Spleen (tissue), 11 donors: ENCODE data around the gene FAM174B. TPM values are rescaled to one million over a fixed set of nuclear protein-coding genes. Genes with fewer than 3 reads are reported as not detected.

Experiments used
- DNase-seq: peaks from one replicate; pipeline ENCODE4 v3.0.0-alpha.2; 2020
- H3K27ac ChIP-seq, 8 donors: fragments of 200-600 bp; sonication (generic) in 7 of 8; 1 replicate in 4 of 8; 2 replicates in 4 of 8; pipeline versions ENCODE4 v1.5.0 to v1.8.0; 2016 to 2021; ENCODE audit warnings: inconsistent platforms in 4 of 8, mild to moderate bottlenecking in 4 of 8, moderate library complexity in 1 of 8
- H3K27me3 ChIP-seq, 7 donors: fragments of 200-600 bp; sonication (generic) in 6 of 7; replicated peaks in 1 of 7; 1 replicate in 4 of 7; 2 replicates in 3 of 7; pipeline versions ENCODE4 v1.5.0 to v1.8.0; 2016 to 2021; ENCODE audit warnings: inconsistent platforms in 3 of 7, mild to moderate bottlenecking in 1 of 7
- H3K36me3 ChIP-seq, 6 donors: fragments of 200-600 bp; sonication (generic) in 5 of 6; 1 replicate in 4 of 6; 2 replicates in 2 of 6; pipeline versions ENCODE4 v1.5.0 to v1.8.0; 2016 to 2021; ENCODE audit warnings: inconsistent platforms in 2 of 6
- H3K4me1 ChIP-seq, 6 donors: fragments of 200-600 bp; sonication (generic) in 5 of 6; 1 replicate in 3 of 6; 2 replicates in 3 of 6; pipeline versions ENCODE4 v1.5.0 to v1.8.0; 2016 to 2021; ENCODE audit warnings: inconsistent platforms in 3 of 6
- H3K4me3 ChIP-seq, 8 donors: fragments of 200-600 bp; sonication (generic) in 7 of 8; 1 replicate in 4 of 8; 2 replicates in 4 of 8; pipeline versions ENCODE4 v1.5.0 to v1.8.0; 2016 to 2021; ENCODE audit warnings: inconsistent platforms in 4 of 8, mild to moderate bottlenecking in 4 of 8, moderate library complexity in 2 of 8
- H3K9me3 ChIP-seq, 8 donors: fragments of 200-600 bp; sonication (generic) in 7 of 8; 1 replicate in 4 of 8; 2 replicates in 4 of 8; pipeline versions ENCODE4 v1.5.0 to v1.8.0; 2016 to 2021; ENCODE audit warnings: inconsistent platforms in 4 of 8
- CTCF ChIP-seq, 11 experiments: fragments of 200-600 bp in 7 of 11; fragments of 450-650 bp in 4 of 11; sonication (generic) in 4 of 11; IDR thresholded peaks in 8 of 11; conservative IDR thresholded peaks in 3 of 11; 1 replicate in 7 of 11; 2 replicates in 4 of 11; pipeline versions ENCODE4 v1.4.0 to v1.8.0; 2016 to 2021; ENCODE audit warnings: antibody characterized with exemption in 11 of 11, inconsistent platforms in 4 of 11, mild to moderate bottlenecking in 1 of 11
- POLR2A ChIP-seq, 3 donors: fragments of 450-650 bp; IDR thresholded peaks; one replicate each; pipeline ENCODE4 v1.5.1; 2017; ENCODE audit warnings: antibody characterized with exemption in 3 of 3, mild to moderate bottlenecking in 1 of 3
- POLR2AphosphoS5 ChIP-seq, 3 donors: sonication (generic); formaldehyde crosslinking; IDR thresholded peaks; one replicate each; pipeline ENCODE4 v1.5.1; 2017; ENCODE audit warnings: antibody characterized with exemption in 3 of 3
- WGBS, 5 donors: extraction: QIAGEN DNeasy Blood & Tissue Kit in 3 of 5; methylation state at CpG; one replicate each; pipeline versions ENCODE4 v1.1.5 to v1.1.7; 2013 to 2018; 5-methylcytosine and 5-hydroxymethylcytosine counted together
- intact Hi-C: fragments of 100-400 bp; cut with DNase I; formaldehyde crosslinking; loops from one replicate; pipeline ENCODE4 v1.15.0; 2023; ENCODE audit warnings: low total_unique reads
- polyA plus RNA-seq, 3 donors: library from polyadenylated mRNA; stranded (reverse); fragments of 200-250 nt; gene quantifications; one replicate each; pipeline ENCODE4 v1.2.1, GENCODE V29; 2013
- total RNA-seq, 7 donors: library from RNA; depleted of rRNA in 3 of 7; stranded (reverse); fragments of >200 nt in 3 of 7; fragmentation: NEBNext Ultra II Directional in 4 of 7; extraction: Animal tissue kit (Norgen Biotek cat#: 25700) in 4 of 7; gene quantifications; one replicate each; pipeline versions ENCODE4 v1.1.0 to v1.2.1, GENCODE V29; 2016 to 2021
- donor health status: healthy with polysubstance abuse.
- donor health status: DM: no; HTN: no; CAD: no; lungs with moderate emphysema.
- donor health status: DM: no; HTN: no; CAD: no.
- donor health status: Bipolar disorder and iron deficiency.
- donor health status: healthy.
- donor health status: DM: no; HTN: no; CAD: no.
- donor health status: DM: yes; HTN: yes; CAD: no.

Gene FAM174B
- total and polyA plus RNA-seq, 10 donors: 2.1 to 17.9 (median 8.8) TPM

- TF ChIP-seq POLR2AphosphoS5 (IDR thresholded peaks at IDR 0.05) (no peak), CTCF (IDR thresholded peaks at IDR 0.05 in 8 of 11, conservative IDR thresholded peaks at IDR 0.05 in 3 of 11) (no peak), POLR2A (IDR thresholded peaks at IDR 0.05) (no peak)
- intact Hi-C loops: no loop called here
- Histone ChIP-seq H3K9me3 (no peaks in the 10 kb centered on the region), H3K27me3 (peaks cover 0 to 29% (median 0%) of the 10 kb centered on the region in 7 donors), H3K4me3 (no peak overlapping the region), H3K4me1 (no peaks in the 10 kb centered on the region), H3K36me3 (no peaks in the 10 kb centered on the region), H3K27ac (no peak overlapping the region)
- no peak for DNase-seq
- WGBS, 5 donors: 62 to 81% (median 77%) methylated on average over 19 of the region's 19 CpGs
Measured at GRCh38 chr15:92595506-92596381, 59.8 kb downstream of the FAM174B start.

- no peaks in the 10 kb centered on the region for H3K36me3 ChIP-seq
- TF ChIP-seq POLR2AphosphoS5 (IDR thresholded peaks at IDR 0.05): no peak
- TF ChIP-seq CTCF (IDR thresholded peaks at IDR 0.05 in 8 of 11, conservative IDR thresholded peaks at IDR 0.05 in 3 of 11): no peak
- no peak for TF ChIP-seq POLR2A (IDR thresholded peaks at IDR 0.05)
- DNase-seq: no peak
- no peak overlapping the region for H3K4me3 ChIP-seq
- no peaks in the 10 kb centered on the region for H3K4me1 ChIP-seq
- peaks cover 0 to 15% (median 0%) of the 10 kb centered on the region in 7 donors for H3K27me3 ChIP-seq
- no peaks in the 10 kb centered on the region for H3K9me3 ChIP-seq
- 77 to 84% (median 81%) methylated on average over 5 of the region's 5 CpGs for WGBS, 5 donors
- H3K27ac ChIP-seq: no peak overlapping the region
- intact Hi-C loops: no loop called here
Measured at GRCh38 chr15:92591275-92591674, 64.3 kb downstream of the FAM174B start.

- Histone ChIP-seq H3K4me1 (no peaks in the 10 kb centered on the region), H3K27me3 (peaks cover 0 to 18% (median 0%) of the 10 kb centered on the region in 7 donors), H3K4me3 (no peak overlapping the region), H3K36me3 (no peaks in the 10 kb centered on the region), H3K9me3 (no peaks in the 10 kb centered on the region), H3K27ac (no peak overlapping the region)
- no peak for DNase-seq
- 66 to 91% (median 83%) methylated on average over 3 to 6 of the region's 6 CpGs for WGBS, 5 donors
- intact Hi-C loops: no loop called here
- no peak for TF ChIP-seq POLR2A (IDR thresholded peaks at IDR 0.05)
- TF ChIP-seq POLR2AphosphoS5 (IDR thresholded peaks at IDR 0.05): no peak
- no peak for TF ChIP-seq CTCF (IDR thresholded peaks at IDR 0.05 in 8 of 11, conservative IDR thresholded peaks at IDR 0.05 in 3 of 11)
Measured at GRCh38 chr15:92586966-92587365, 68.6 kb downstream of the FAM174B start.

- TF ChIP-seq CTCF (IDR thresholded peaks at IDR 0.05 in 8 of 11, conservative IDR thresholded peaks at IDR 0.05 in 3 of 11) (no peak), POLR2A (IDR thresholded peaks at IDR 0.05) (no peak), POLR2AphosphoS5 (IDR thresholded peaks at IDR 0.05) (no peak)
Measured at GRCh38 chr15:92586383-92586942, 69.1 kb downstream of the FAM174B start.

More at GRCh38 chr15:92586383-92586942, 69.1 kb downstream of the FAM174B start:
- H3K27me3 ChIP-seq: peaks cover 0 to 18% (median 0%) of the 10 kb centered on the region in 7 donors
- DNase-seq: no peak
- H3K27ac ChIP-seq: no peak overlapping the region
- no peaks in the 10 kb centered on the region for H3K4me1 ChIP-seq
- H3K9me3 ChIP-seq: no peaks in the 10 kb centered on the region
- H3K4me3 ChIP-seq: no peak overlapping the region
- H3K36me3 ChIP-seq: no peaks in the 10 kb centered on the region
- 61 to 88% (median 71%) methylated on average over 8 of the region's 8 CpGs for WGBS, 5 donors
- intact Hi-C loops: no loop called here
